K562 (cell line): ENCODE data around the gene NARF. TPM values are rescaled to one million over a fixed set of nuclear protein-coding genes. Genes with fewer than 3 reads are reported as not detected.

Source experiments
- CTBP1 ChIP-seq: fragments of 450-650 bp; IDR thresholded peaks from 2 replicates; pipeline ENCODE4 v1.6.1; 2016; ENCODE audit warnings: borderline replicate concordance
- CUX1 ChIP-seq: fragments of 200-800 bp; sonication (Bioruptor generic); IDR thresholded peaks from 2 replicates; pipeline ENCODE4 v1.6.1; 2016; ENCODE audit warnings: missing genetic modification characterization, missing compliant biosample characterization
- FUS ChIP-seq: fragments of 200-400 bp; formaldehyde crosslinking; optimal IDR thresholded peaks from 2 replicates; pipeline ENCODE3; 2017; ENCODE audit warnings: low read depth, low read length
- HDAC3 ChIP-seq: fragments of 450-650 bp; IDR thresholded peaks from 2 replicates; pipeline ENCODE4 v1.6.1; 2018; ENCODE audit warnings: borderline replicate concordance, mild to moderate bottlenecking, moderate library complexity; ENCODE audit not compliant: partially characterized antibody
- ILF3 ChIP-seq: fragments of 450-650 bp; IDR thresholded peaks from 2 replicates; pipeline ENCODE4 v1.6.1; 2018; ENCODE audit warnings: antibody characterized with exemption, mild to moderate bottlenecking, moderate library complexity, borderline replicate concordance
- LARP7 ChIP-seq: fragments of 450-650 bp; IDR thresholded peaks from 2 replicates; pipeline ENCODE4 v1.6.1; 2016
- MAX ChIP-seq: sonication (generic); formaldehyde crosslinking; IDR thresholded peaks from 2 replicates; pipeline ENCODE4 v1.9.0; 2022; ENCODE audit warnings: mild to moderate bottlenecking, missing genetic modification reagents
- MAZ ChIP-seq, 2 experiments: fragments of 450-650 bp in 1 of 2; sonication (generic) in 1 of 2; formaldehyde crosslinking; IDR thresholded peaks in 1 of 2; conservative IDR thresholded peaks in 1 of 2; 2 replicates each; pipeline versions ENCODE4 v1.4.0 to v1.5.0; 2020; ENCODE audit warnings: mild to moderate bottlenecking in 1 of 2, missing genetic modification reagents in 1 of 2
- MCM2 ChIP-seq: fragments of 450-650 bp; IDR thresholded peaks from 2 replicates; pipeline ENCODE4 v1.6.1; 2017; ENCODE audit warnings: low read depth, mild to moderate bottlenecking
- MCM7 ChIP-seq, 2 experiments: fragments of 450-650 bp; IDR thresholded peaks; 2 replicates each; pipeline ENCODE4 v1.6.1; 2016 to 2018
- MEF2D ChIP-seq: conservative IDR thresholded peaks from 2 replicates; pipeline ENCODE4 v1.6.1; 2016; ENCODE audit warnings: low read depth, missing genetic modification characterization, missing compliant biosample characterization
- NFE2L1 ChIP-seq: fragments of 450-650 bp; IDR thresholded peaks from 2 replicates; pipeline ENCODE4 v1.6.1; 2016; ENCODE audit warnings: missing genetic modification characterization, low read depth, mild to moderate bottlenecking, missing compliant biosample characterization, moderate library complexity, borderline replicate concordance
- PCBP2 ChIP-seq: fragments of 200-400 bp; formaldehyde crosslinking; IDR thresholded peaks from 2 replicates; pipeline ENCODE4 v1.6.1; 2018; ENCODE audit warnings: low read length, low read depth, mild to moderate bottlenecking, moderate library complexity; ENCODE audit not compliant: poor library complexity, severe bottlenecking
- RB1 ChIP-seq: fragments of 450-650 bp; IDR thresholded peaks from 2 replicates; pipeline ENCODE4 v1.6.1; 2017; ENCODE audit warnings: low read depth, mild to moderate bottlenecking
- RBM34 ChIP-seq: fragments of 200-400 bp; formaldehyde crosslinking; IDR thresholded peaks from 2 replicates; pipeline ENCODE4 v1.6.1; 2018; ENCODE audit warnings: low read length, borderline replicate concordance; ENCODE audit not compliant: insufficient read depth
- RFX1 ChIP-seq: fragments of 450-650 bp; IDR thresholded peaks from 2 replicates; pipeline ENCODE4 v1.6.1; 2016; ENCODE audit warnings: mild to moderate bottlenecking, moderate library complexity
- SIN3A ChIP-seq, 2 experiments: fragments of 150-350 bp in 1 of 2; IDR thresholded peaks; 2 replicates each; pipeline ENCODE4 v1.6.1; 2011 to 2016; ENCODE audit warnings: borderline replicate concordance in 2 of 2, low read depth in 2 of 2, low read length in 2 of 2, mild to moderate bottlenecking in 2 of 2, moderate library complexity in 2 of 2; ENCODE audit not compliant: control insufficient read depth in 1 of 2
- TBP ChIP-seq: optimal IDR thresholded peaks from 2 replicates; pipeline ENCODE3; 2011; ENCODE audit warnings: low read depth, low read length, improper control_type of control experiment
- TEAD4 ChIP-seq, 2 experiments: sonication (generic) in 1 of 2; formaldehyde crosslinking in 1 of 2; IDR thresholded peaks; 2 replicates each; pipeline versions ENCODE4 v1.6.1 to v1.8.0; 2012 to 2022; ENCODE audit warnings: borderline replicate concordance in 1 of 2, inconsistent platforms in 1 of 2, low read length in 1 of 2, mild to moderate bottlenecking in 1 of 2, missing genetic modification reagents in 1 of 2
- ZKSCAN3 ChIP-seq: fragments of 250-450 bp; sonication (Bioruptor Pico); IDR thresholded peaks from 2 replicates; pipeline ENCODE4 v1.4.0; 2020
- ZNF445 ChIP-seq: fragments of 250-450 bp; sonication (Bioruptor Pico); IDR thresholded peaks from 2 replicates; pipeline ENCODE4 v1.4.0; 2020; ENCODE audit warnings: low read depth, mild to moderate bottlenecking, moderate library complexity
- ZNF57 ChIP-seq: fragments of 450-650 bp; formaldehyde crosslinking; IDR thresholded peaks from 2 replicates; pipeline ENCODE4 v1.4.0; 2020; ENCODE audit warnings: mild to moderate bottlenecking, moderate library complexity
- ZNF584 ChIP-seq: fragments of 200-800 bp; sonication (Bioruptor generic); IDR thresholded peaks from 2 replicates; pipeline ENCODE4 v1.6.1; 2016; ENCODE audit warnings: low read depth, mild to moderate bottlenecking, missing genetic modification characterization, missing compliant biosample characterization
- polyA plus RNA-seq, 8 experiments: library from polyadenylated mRNA; depleted of rRNA in 4 of 8; stranded (reverse) in 5 of 8; unstranded in 3 of 8; fragments of >200 nt; fragmentation: Nextera tagmentation in 2 of 8; fragmentation: Illumina TruSeq in 1 of 8; extraction: Ambion mirVana in 2 of 8; extraction: Trizol in 1 of 8; gene quantifications; 2 replicates each; pipeline versions ENCODE4 v1.2.1 to v1.2.3, GENCODE V29; 2011 to 2014; ENCODE audit warnings: inconsistent platforms in 1 of 8, missing spikeins in 1 of 8
- total RNA-seq, 7 experiments: library from RNA; depleted of rRNA in 6 of 7; stranded (reverse); fragments of >200 nt in 6 of 7; fragmentation: Illumina TruSeq in 2 of 7; extraction: Trizol in 2 of 7; gene quantifications; 2 replicates each; pipeline versions ENCODE4 v1.2.1 to v1.2.3, GENCODE V29; 2011 to 2021; ENCODE audit warnings: low replicate concordance in 1 of 7

The NARF gene
- total and polyA plus RNA-seq, 9 of the 15 experiments (the other 6 are each of a cell fraction or from before 2014, with no cell fraction given) = 60.4 to 423 (median 132) TPM

GRCh38 chr17:82461827-82462524 is 3.4 kb downstream of the NARF start (continued):
- TF ChIP-seq ZNF584 (CRISPR knock-in tag) (0 out of 2 replicates have a peak, but pooled peaks have one; percentile 64), FUS (no peak), CTBP1 (peak; percentile 99), MCM7 (IDR thresholded peaks at IDR 0.05) (no peak), ZKSCAN3 (CRISPR knock-in tag) (no peak), PCBP2 (no peak), NFE2L1 (tag) (no peak), MAX (peak; percentile 54; the same call in 1 of the 2 replicates), LARP7 (peak; percentile 81; the same call in 1 of the 2 replicates), CUX1 (CRISPR knock-in tag) (peak; percentile 70; the same call in 1 of the 2 replicates), TEAD4 (IDR thresholded peaks at IDR 0.05; ENCODE audit: low read length) (peak; percentile 99), TEAD4 (CRISPR knock-in tag; IDR thresholded peaks at IDR 0.05; ENCODE audit: borderline replicate concordance) (no peak), RBM34 (no peak), ZNF57 (CRISPR knock-in tag) (no peak), HDAC3 (peak; percentile 95), MAZ (CRISPR knock-in tag; conservative IDR thresholded peaks at IDR 0.05 in 1 of 2, IDR thresholded peaks at IDR 0.05 in 1 of 2) (peak; percentile 87 to 93), ILF3 (peak; percentile 89; the same call in 1 of the 2 replicates), ZNF445 (CRISPR knock-in tag) (no peak), RB1 (peak; percentile 23; the same call in 1 of the 2 replicates), SIN3A (IDR thresholded peaks at IDR 0.05; ENCODE audit: borderline replicate concordance in 2 of 2, control insufficient read depth in 1 of 2, low read depth in 2 of 2, low read length in 2 of 2) (peak; percentile 34 to 64; a peak in 1 of 4 replicates), MCM2 (no peak), TBP (no peak), MEF2D (0 out of 2 replicates have a peak, but pooled peaks have one; percentile 38), RFX1 (no peak)
